22Rv1 (cell line): ENCODE results near the gene GTF2A1L.

ENCODE experiments used
- CTCF ChIP-seq: fragments of 450-650 bp; IDR thresholded peaks from 2 replicates; pipeline ENCODE4 v1.5.1; 2017; ENCODE audit warnings: mild to moderate bottlenecking
- ZFX ChIP-seq: fragments of 450-650 bp; IDR thresholded peaks from 2 replicates; pipeline ENCODE4 v1.6.1; 2017; ENCODE audit warnings: antibody characterized with exemption, borderline replicate concordance

DNA sequence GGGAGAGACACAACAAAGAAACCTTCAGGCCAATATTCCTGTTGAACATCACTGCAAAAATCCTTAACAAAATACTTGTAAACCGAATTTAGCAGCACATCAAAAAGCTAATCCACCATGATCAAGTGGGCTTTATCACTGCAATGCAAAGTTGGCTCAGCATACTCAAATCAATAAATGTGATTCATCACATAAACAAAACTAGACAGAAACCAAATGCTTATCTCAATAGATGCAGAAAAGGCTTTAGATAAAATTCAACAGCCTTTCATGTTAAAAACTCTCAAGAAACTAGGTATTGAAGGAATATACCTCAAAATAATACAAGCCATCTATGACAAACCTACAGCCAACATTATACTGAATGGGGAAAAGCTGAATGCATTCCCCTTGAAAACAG, 20.6 kb downstream of the GTF2A1L start:
- TF ChIP-seq CTCF (no peak), ZFX (no peak)
